B cell (primary cell): Measurements from ENCODE around the gene GRK5.

Experiments used
- EZH2 ChIP-seq: IDR thresholded peaks from 2 replicates; pipeline ENCODE4 v1.6.1; 2012; ENCODE audit warnings: borderline replicate concordance, low read depth, mild to moderate bottlenecking, moderate library complexity, low read length; ENCODE audit not compliant: insufficient read depth, poor library complexity, severe bottlenecking
- TF ChIP-seq, protein P1 (sequence below): fragments of 200-600 bp; IDR thresholded peaks from one replicate; pipeline ENCODE4 v1.8.0; 2022; ENCODE audit warnings: antibody characterized with exemption, mild to moderate bottlenecking

DNA sequence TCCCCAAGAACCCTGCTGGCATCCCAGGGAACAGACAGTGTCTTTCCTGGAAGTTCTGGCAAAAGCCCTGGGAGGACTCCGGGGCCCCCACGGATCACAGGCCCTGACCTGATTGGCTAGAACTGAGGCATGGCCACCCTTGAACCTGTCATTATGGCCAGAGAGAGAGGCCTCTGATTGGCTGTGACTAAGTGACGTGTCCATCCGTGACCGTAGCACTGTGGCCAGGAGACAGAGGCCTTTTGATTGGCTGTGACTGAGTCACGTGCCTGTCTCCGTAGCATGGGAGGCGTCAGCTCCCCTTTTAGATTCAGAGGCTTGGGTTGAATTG, 171.3 kb downstream of the GRK5 start:
- TF ChIP-seq, protein P1, sequence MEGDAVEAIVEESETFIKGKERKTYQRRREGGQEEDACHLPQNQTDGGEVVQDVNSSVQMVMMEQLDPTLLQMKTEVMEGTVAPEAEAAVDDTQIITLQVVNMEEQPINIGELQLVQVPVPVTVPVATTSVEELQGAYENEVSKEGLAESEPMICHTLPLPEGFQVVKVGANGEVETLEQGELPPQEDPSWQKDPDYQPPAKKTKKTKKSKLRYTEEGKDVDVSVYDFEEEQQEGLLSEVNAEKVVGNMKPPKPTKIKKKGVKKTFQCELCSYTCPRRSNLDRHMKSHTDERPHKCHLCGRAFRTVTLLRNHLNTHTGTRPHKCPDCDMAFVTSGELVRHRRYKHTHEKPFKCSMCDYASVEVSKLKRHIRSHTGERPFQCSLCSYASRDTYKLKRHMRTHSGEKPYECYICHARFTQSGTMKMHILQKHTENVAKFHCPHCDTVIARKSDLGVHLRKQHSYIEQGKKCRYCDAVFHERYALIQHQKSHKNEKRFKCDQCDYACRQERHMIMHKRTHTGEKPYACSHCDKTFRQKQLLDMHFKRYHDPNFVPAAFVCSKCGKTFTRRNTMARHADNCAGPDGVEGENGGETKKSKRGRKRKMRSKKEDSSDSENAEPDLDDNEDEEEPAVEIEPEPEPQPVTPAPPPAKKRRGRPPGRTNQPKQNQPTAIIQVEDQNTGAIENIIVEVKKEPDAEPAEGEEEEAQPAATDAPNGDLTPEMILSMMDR, result no peak
- no peak for TF ChIP-seq EZH2
